Panc1 (cell line): ENCODE data around the gene PRR35. TPM values are rescaled to one million over a fixed set of nuclear protein-coding genes. Genes with fewer than 3 reads are reported as not detected.

Source experiments
- ATAC-seq: fragments of 200-7000 bp; cut with Tn5 transposase; 2 replicates; pipeline ENCODE4 v1.9.1; 2020; ENCODE audit warnings: mild to moderate bottlenecking, moderate library complexity
- BruUV-seq: library from RNA; stranded (reverse); fragments of 400-500 nt; replicated peaks from 2 replicates; lab custom pipeline; 2021; lab: Mats Ljungman, UMichigan
- CTCF ChIA-PET: fragments of 300-600 bp; sonication (Branson Sonifier 250); formaldehyde crosslinking; loops from one replicate; lab custom pipeline; 2022; ENCODE audit warnings: antibody characterized with exemption; lab: Charles Lee
- POLR2A ChIA-PET: fragments of 300-600 bp; sonication (Branson Sonifier 250); formaldehyde crosslinking; loops from one replicate; lab custom pipeline; 2022; ENCODE audit warnings: antibody characterized with exemption; lab: Charles Lee
- DNase-seq: peaks from one replicate; pipeline ENCODE4 v3.0.0-alpha.2; 2010; ENCODE audit warnings: low read depth, low spot score
- H3K27ac ChIP-seq: 2 replicates; pipeline ENCODE4 v1.5.1; 2011; ENCODE audit warnings: mild to moderate bottlenecking, low read length, inconsistent platforms
- H3K27me3 ChIP-seq: fragments of 200-500 bp; sonication (Bioruptor generic); 2 replicates; pipeline ENCODE4 v1.6.0; 2014; ENCODE audit warnings: low read length, inconsistent platforms; ENCODE audit not compliant: control insufficient read depth, insufficient read depth
- H3K36me3 ChIP-seq: fragments of 200-500 bp; sonication (Bioruptor generic); 2 replicates; pipeline ENCODE4 v1.5.1; 2014; ENCODE audit warnings: inconsistent platforms, mild to moderate bottlenecking, low read length, moderate library complexity; ENCODE audit not compliant: control insufficient read depth, insufficient read depth
- H3K4me1 ChIP-seq: 2 replicates; pipeline ENCODE4 v1.5.1; 2011; ENCODE audit warnings: inconsistent platforms, mild to moderate bottlenecking, low read length, moderate library complexity; ENCODE audit not compliant: control insufficient read depth, insufficient read depth
- H3K4me3 ChIP-seq, 2 experiments: 2 replicates each; pipeline ENCODE4 v1.5.1; 2011 to 2012; ENCODE audit warnings: low read depth in 2 of 2, low read length in 2 of 2, mild to moderate bottlenecking in 2 of 2, inconsistent platforms in 1 of 2, moderate library complexity in 1 of 2
- H3K9me3 ChIP-seq: fragments of 200-500 bp; sonication (Bioruptor generic); 2 replicates; pipeline ENCODE4 v1.5.1; 2014; ENCODE audit warnings: low read depth, mild to moderate bottlenecking, inconsistent platforms, low read length, moderate library complexity; ENCODE audit not compliant: control insufficient read depth, insufficient read depth
- CTCF ChIP-seq: fragments of 450-650 bp; IDR thresholded peaks from 2 replicates; pipeline ENCODE4 v1.5.1; 2017; ENCODE audit warnings: mild to moderate bottlenecking
- POLR2AphosphoS5 ChIP-seq: IDR thresholded peaks from 2 replicates; pipeline ENCODE4 v1.6.1; 2012; ENCODE audit warnings: mild to moderate bottlenecking, low read depth, low read length, moderate library complexity
- REST ChIP-seq, 2 experiments: IDR thresholded peaks; 2 replicates each; pipeline ENCODE4 v1.6.1; 2011 to 2012; ENCODE audit warnings: low read depth in 2 of 2, control low read depth in 1 of 2, low read length in 1 of 2, mild to moderate bottlenecking in 1 of 2, moderate library complexity in 1 of 2; ENCODE audit not compliant: insufficient read depth in 1 of 2
- SIN3A ChIP-seq: IDR thresholded peaks from 2 replicates; pipeline ENCODE4 v1.6.1; 2012; ENCODE audit warnings: low read depth, mild to moderate bottlenecking, low read length, moderate library complexity, borderline replicate concordance; ENCODE audit not compliant: insufficient read depth
- TCF7L2 ChIP-seq: IDR thresholded peaks from 2 replicates; pipeline ENCODE4 v1.6.1; 2011; ENCODE audit warnings: mild to moderate bottlenecking, low read depth, low read length, inconsistent platforms
- in situ Hi-C: cut with HindIII; loops from 2 replicates; pipeline ENCODE4 v1.10.0; 2016; ENCODE audit warnings: low sequenced_read_pairs, low pct_unique_long_range_greater_than_20kb
- intact Hi-C: fragments of 100-400 bp; cut with micrococcal nuclease; formaldehyde crosslinking; loops from one replicate; pipeline ENCODE4 v1.10.0; 2022; ENCODE audit not compliant: unreplicated experiment
- total RNA-seq: library from RNA; stranded (reverse); gene quantifications from one replicate; pipeline ENCODE4 v1.2.1, GENCODE V29; 2021; ENCODE audit not compliant: unreplicated experiment

PRR35 gene
- total RNA-seq, 1 experiment from 2014 or later = 2.2 TPM

- CTCF ChIA-PET = no interaction called here
- in situ Hi-C loops = no loop called here
These were observed 15.7 kb upstream of the PRR35 start for GRCh38 chr16:544517-544916.

GRCh38 chr16:546909-547770 lies 13.1 kb upstream of the PRR35 start:
- ChIA-PET CTCF (no interaction called here), POLR2A (no interaction called here)
- Histone ChIP-seq H3K4me1 (0 out of 2 replicates have a peak, but pooled peaks cover 2% of the 10 kb centered on the region), H3K27ac (no peak overlapping the region), H3K27me3 (no peaks in the 10 kb centered on the region), H3K9me3 (no peaks in the 10 kb centered on the region), H3K36me3 (no peaks in the 10 kb centered on the region), H3K4me3 (no peak overlapping the region)
- in situ Hi-C loops (no loop called here), intact Hi-C loops (no loop called here)
- TF ChIP-seq SIN3A (no peak), REST (IDR thresholded peaks at IDR 0.05; ENCODE audit: insufficient read depth in 1 of 2, low read depth in 2 of 2, low read length in 1 of 2) (no peak), CTCF (peak; percentile 83)
- DNase-seq = no peak
- no TSS peak for BruUV-seq
- ATAC-seq = peak; percentile 77

More at GRCh38 chr16:544517-544916, 15.7 kb upstream of the PRR35 start:
- Histone ChIP-seq H3K27ac (no peak overlapping the region), H3K27me3 (no peaks in the 10 kb centered on the region), H3K4me3 (no peak overlapping the region), H3K9me3 (no peaks in the 10 kb centered on the region), H3K36me3 (no peaks in the 10 kb centered on the region), H3K4me1 (0 out of 2 replicates have a peak, but pooled peaks cover 3% of the 10 kb centered on the region)
- ATAC-seq (no peak), DNase-seq (no peak)
- TF ChIP-seq POLR2AphosphoS5 = no peak
- TF ChIP-seq REST (IDR thresholded peaks at IDR 0.05; ENCODE audit: insufficient read depth in 1 of 2, low read depth in 2 of 2, low read length in 1 of 2) = no peak
- no peak for TF ChIP-seq TCF7L2
- no peak for TF ChIP-seq CTCF
- TF ChIP-seq SIN3A = no peak
- intact Hi-C loops = no loop called here
- POLR2A ChIA-PET = no interaction called here
- BruUV-seq = no TSS peak
